NCI-H2227 treated with DMSO at 0.1 percent for 48 hours (cell line): ENCODE measurements around the gene RPL28.

Experiments used
- DNase-seq: peaks from one replicate; lab custom pipeline; 2025; lab: John Stamatoyannopoulos, UW

RPL28 gene

GRCh38 chr19:55353803-55354697 is 31.7 kb upstream of the RPL28 start:
- peak; percentile 83 for DNase-seq

GRCh38 chr19:55354698-55355212 is 31.0 kb upstream of the RPL28 start, which contains the start of gene COX6B2:
Gene COX6B2 (minus strand): TSS chr19:55354719. CDS start chr19:55354521, 198 bp downstream.
- no peak for DNase-seq

- no peak for DNase-seq
Measured at GRCh38 chr19:55355213-55355821, 30.4 kb upstream of the RPL28 start.

- no peak for DNase-seq
Measured at GRCh38 chr19:55358493-55358892, 27.2 kb upstream of the RPL28 start.

GRCh38 chr19:55358943-55359908 is 26.5 kb upstream of the RPL28 start:
- DNase-seq, result no peak

- DNase-seq, result no peak
Measured at GRCh38 chr19:55360902-55361301, 24.8 kb upstream of the RPL28 start.

- DNase-seq, result no peak
Measured at GRCh38 chr19:55362174-55362989, 23.4 kb upstream of the RPL28 start.

- DNase-seq, result no peak
Measured at GRCh38 chr19:55362990-55363716, 22.6 kb upstream of the RPL28 start, which contains the start of gene GARIN5B. Gene GARIN5B (minus strand): TSS chr19:55363260. CDS start chr19:55363066, 194 bp downstream.

- no peak for DNase-seq
Measured at GRCh38 chr19:55365245-55365644, 20.5 kb upstream of the RPL28 start.

GRCh38 chr19:55365964-55366363 is 19.8 kb upstream of the RPL28 start:
- no peak for DNase-seq

- no peak for DNase-seq
Measured at GRCh38 chr19:55366790-55367189, 18.9 kb upstream of the RPL28 start.

- no peak for DNase-seq
Measured at GRCh38 chr19:55368106-55368505, 17.6 kb upstream of the RPL28 start.

- DNase-seq, result no peak
Measured at GRCh38 chr19:55368701-55369563, 16.8 kb upstream of the RPL28 start.

GRCh38 chr19:55369653-55370304 is 16.0 kb upstream of the RPL28 start:
- peak; percentile 90 for DNase-seq

GRCh38 chr19:55370305-55370988 is 15.3 kb upstream of the RPL28 start, which contains the start of gene IL11:
Gene IL11 (minus strand): TSS chr19:55370463. CDS start chr19:55370310, 153 bp downstream.
- no peak for DNase-seq

- DNase-seq, result no peak
Measured at GRCh38 chr19:55372316-55373081, 13.2 kb upstream of the RPL28 start.

- DNase-seq, result no peak
Measured at GRCh38 chr19:55373306-55373992, 12.3 kb upstream of the RPL28 start.
